Right lobe of liver (tissue), 4 donors: ENCODE measurements around the gene ZNF440.

Source experiments
- POLR2A ChIP-seq: fragments of 450-650 bp; IDR thresholded peaks from one replicate; pipeline ENCODE4 v1.6.1; 2017; ENCODE audit warnings: antibody characterized with exemption, mild to moderate bottlenecking
- TF ChIP-seq, protein P1 (sequence below), 4 donors: fragments of 200-600 bp in 3 of 4; fragments of 450-650 bp in 1 of 4; IDR thresholded peaks; one replicate each; pipeline versions ENCODE4 v1.5.1 to v1.8.0; 2016 to 2022; ENCODE audit warnings: antibody characterized with exemption in 4 of 4, mild to moderate bottlenecking in 2 of 4
- donor health status: DM: no; HTN: no; CAD: no.
- donor health status: DM: no; HTN: no; CAD: no.
- donor health status: DM: no; HTN: yes; CAD: no.

DNA sequence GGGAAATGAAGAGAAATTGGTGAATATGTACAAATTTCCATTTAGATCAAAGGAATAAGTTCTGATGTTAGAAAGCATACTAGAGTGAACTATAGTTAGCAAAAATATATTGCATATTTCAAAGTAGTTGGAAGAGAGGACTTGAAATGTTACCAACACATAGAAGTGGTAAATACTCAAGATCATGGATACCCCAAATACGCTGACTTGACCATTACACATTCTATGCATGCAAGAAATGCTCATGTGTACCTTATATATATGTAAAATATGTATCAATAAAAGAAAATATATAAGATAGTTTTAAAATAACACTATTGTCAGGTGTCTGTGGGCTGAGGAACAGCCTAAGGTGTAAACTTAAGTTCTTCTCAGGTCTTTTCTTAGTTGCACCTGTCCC lies 30.3 kb upstream of the ZNF440 start:
- TF ChIP-seq, protein P1, sequence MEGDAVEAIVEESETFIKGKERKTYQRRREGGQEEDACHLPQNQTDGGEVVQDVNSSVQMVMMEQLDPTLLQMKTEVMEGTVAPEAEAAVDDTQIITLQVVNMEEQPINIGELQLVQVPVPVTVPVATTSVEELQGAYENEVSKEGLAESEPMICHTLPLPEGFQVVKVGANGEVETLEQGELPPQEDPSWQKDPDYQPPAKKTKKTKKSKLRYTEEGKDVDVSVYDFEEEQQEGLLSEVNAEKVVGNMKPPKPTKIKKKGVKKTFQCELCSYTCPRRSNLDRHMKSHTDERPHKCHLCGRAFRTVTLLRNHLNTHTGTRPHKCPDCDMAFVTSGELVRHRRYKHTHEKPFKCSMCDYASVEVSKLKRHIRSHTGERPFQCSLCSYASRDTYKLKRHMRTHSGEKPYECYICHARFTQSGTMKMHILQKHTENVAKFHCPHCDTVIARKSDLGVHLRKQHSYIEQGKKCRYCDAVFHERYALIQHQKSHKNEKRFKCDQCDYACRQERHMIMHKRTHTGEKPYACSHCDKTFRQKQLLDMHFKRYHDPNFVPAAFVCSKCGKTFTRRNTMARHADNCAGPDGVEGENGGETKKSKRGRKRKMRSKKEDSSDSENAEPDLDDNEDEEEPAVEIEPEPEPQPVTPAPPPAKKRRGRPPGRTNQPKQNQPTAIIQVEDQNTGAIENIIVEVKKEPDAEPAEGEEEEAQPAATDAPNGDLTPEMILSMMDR (IDR thresholded peaks at IDR 0.05) = no peak
- no peak for TF ChIP-seq POLR2A
